Suprapubic skin (tissue), 4 donors: ENCODE results near the gene CDK11A. TPM values are rescaled to one million over a fixed set of nuclear protein-coding genes. Genes with fewer than 3 reads are reported as not detected.

Experiments used
- DNase-seq, 2 donors: peaks; one replicate each; pipeline ENCODE4 v3.0.0-alpha.2; 2019; ENCODE audit warnings: low spot score in 2 of 2
- H3K27ac ChIP-seq: fragments of 200-600 bp; sonication (generic); one replicate; pipeline ENCODE4 v1.5.1; 2019
- H3K27me3 ChIP-seq: fragments of 200-600 bp; sonication (generic); one replicate; pipeline ENCODE4 v1.5.1; 2019
- H3K36me3 ChIP-seq: fragments of 200-600 bp; sonication (generic); one replicate; pipeline ENCODE4 v1.5.1; 2019
- H3K4me1 ChIP-seq: fragments of 200-600 bp; sonication (generic); one replicate; pipeline ENCODE4 v1.5.1; 2019
- H3K4me3 ChIP-seq: fragments of 200-600 bp; sonication (generic); one replicate; pipeline ENCODE4 v1.5.1; 2019; ENCODE audit warnings: mild to moderate bottlenecking
- H3K9me3 ChIP-seq: fragments of 200-600 bp; sonication (generic); one replicate; pipeline ENCODE4 v1.5.1; 2019
- CTCF ChIP-seq, 2 donors: fragments of 200-600 bp in 1 of 2; fragments of 450-650 bp in 1 of 2; sonication (generic) in 1 of 2; IDR thresholded peaks; one replicate each; pipeline ENCODE4 v1.5.1; 2016 to 2019; ENCODE audit warnings: antibody characterized with exemption in 2 of 2, mild to moderate bottlenecking in 1 of 2, moderate library complexity in 1 of 2
- EP300 ChIP-seq: sonication (generic); formaldehyde crosslinking; IDR thresholded peaks from one replicate; pipeline ENCODE4 v1.6.1; 2017; ENCODE audit warnings: antibody characterized with exemption
- POLR2A ChIP-seq, 2 donors: fragments of 450-650 bp; IDR thresholded peaks; one replicate each; pipeline ENCODE4 v1.6.1; 2017; ENCODE audit warnings: antibody characterized with exemption in 2 of 2, mild to moderate bottlenecking in 2 of 2, moderate library complexity in 2 of 2
- POLR2AphosphoS5 ChIP-seq, 3 donors: sonication (generic); formaldehyde crosslinking; IDR thresholded peaks; one replicate each; pipeline ENCODE4 v1.6.1; 2017; ENCODE audit warnings: antibody characterized with exemption in 3 of 3
- WGBS: methylation state at CpG from one replicate; pipeline ENCODE4 v1.1.5; 2018; 5-methylcytosine and 5-hydroxymethylcytosine counted together
- total RNA-seq, 4 donors: library from RNA; depleted of rRNA; stranded (reverse); fragments of >200 nt; gene quantifications; one replicate each; pipeline ENCODE4 v1.1.0, GENCODE V29; 2016

CDK11A gene
- total RNA-seq, 4 donors from 2014 or later: 23.6 to 136 (median 53.4) TPM

DNA sequence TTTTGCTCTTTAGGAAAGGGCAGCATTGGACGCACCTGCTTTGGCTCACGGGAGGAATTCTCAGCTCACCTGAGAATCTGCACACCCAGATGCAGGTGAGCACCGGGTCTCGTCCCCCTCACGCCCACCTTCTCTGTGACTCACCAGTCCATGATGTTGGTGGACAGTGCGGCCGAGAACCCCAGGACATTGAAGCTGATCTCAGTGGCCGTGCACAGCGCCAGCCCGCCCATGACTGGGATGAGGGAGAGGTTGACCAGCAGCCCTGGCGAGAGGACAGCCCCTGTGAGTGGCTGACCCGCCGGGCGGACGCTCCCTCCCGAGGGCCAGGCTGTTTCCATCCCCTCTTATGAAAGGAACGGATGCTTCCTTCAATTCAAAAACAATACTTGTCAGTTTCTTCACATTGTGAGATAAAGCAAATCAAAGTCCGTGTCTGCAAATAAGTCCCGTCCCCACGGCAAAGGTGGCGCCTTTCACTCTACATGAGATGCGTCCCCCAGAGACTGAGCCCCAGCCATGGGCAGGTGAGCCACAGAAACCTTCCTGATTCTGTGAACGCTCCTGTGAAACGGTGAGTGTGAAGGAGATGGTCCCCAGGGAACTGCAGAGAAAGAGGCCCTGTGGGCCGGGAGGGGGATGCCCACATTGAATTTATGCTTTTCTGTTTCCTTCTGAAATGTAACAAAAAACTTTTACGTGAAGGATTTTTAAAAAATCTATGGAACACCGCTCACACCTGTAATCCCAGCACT is 52.6 kb downstream of the CDK11A start:
- Histone ChIP-seq H3K27me3 (no peaks in the 10 kb centered on the region), H3K27ac (no peak overlapping the region), H3K9me3 (no peaks in the 10 kb centered on the region), H3K4me3 (no peak overlapping the region), H3K36me3 (peaks cover 50% of the 10 kb centered on the region), H3K4me1 (no peaks in the 10 kb centered on the region)
- WGBS: 93% methylated on average over 27 of the region's 27 CpGs
- TF ChIP-seq CTCF (IDR thresholded peaks at IDR 0.05): no peak
- TF ChIP-seq POLR2A (IDR thresholded peaks at IDR 0.05): no peak
- no peak for TF ChIP-seq EP300
- TF ChIP-seq POLR2AphosphoS5 (IDR thresholded peaks at IDR 0.05): no peak
- DNase-seq: no peak

- Histone ChIP-seq H3K4me3 (no peak overlapping the region), H3K36me3 (peaks cover 56% of the 10 kb centered on the region), H3K4me1 (no peaks in the 10 kb centered on the region), H3K27ac (no peak overlapping the region), H3K9me3 (no peaks in the 10 kb centered on the region), H3K27me3 (no peaks in the 10 kb centered on the region)
- 89% methylated on average over 24 of the region's 24 CpGs for WGBS
- TF ChIP-seq POLR2A (IDR thresholded peaks at IDR 0.05) (no peak), POLR2AphosphoS5 (IDR thresholded peaks at IDR 0.05) (no peak)
- DNase-seq: peak in 1 of 2 donors; percentile 61
These were observed 53.3 kb downstream of the CDK11A start for GRCh38 chr1:1670866-1671265.

DNA sequence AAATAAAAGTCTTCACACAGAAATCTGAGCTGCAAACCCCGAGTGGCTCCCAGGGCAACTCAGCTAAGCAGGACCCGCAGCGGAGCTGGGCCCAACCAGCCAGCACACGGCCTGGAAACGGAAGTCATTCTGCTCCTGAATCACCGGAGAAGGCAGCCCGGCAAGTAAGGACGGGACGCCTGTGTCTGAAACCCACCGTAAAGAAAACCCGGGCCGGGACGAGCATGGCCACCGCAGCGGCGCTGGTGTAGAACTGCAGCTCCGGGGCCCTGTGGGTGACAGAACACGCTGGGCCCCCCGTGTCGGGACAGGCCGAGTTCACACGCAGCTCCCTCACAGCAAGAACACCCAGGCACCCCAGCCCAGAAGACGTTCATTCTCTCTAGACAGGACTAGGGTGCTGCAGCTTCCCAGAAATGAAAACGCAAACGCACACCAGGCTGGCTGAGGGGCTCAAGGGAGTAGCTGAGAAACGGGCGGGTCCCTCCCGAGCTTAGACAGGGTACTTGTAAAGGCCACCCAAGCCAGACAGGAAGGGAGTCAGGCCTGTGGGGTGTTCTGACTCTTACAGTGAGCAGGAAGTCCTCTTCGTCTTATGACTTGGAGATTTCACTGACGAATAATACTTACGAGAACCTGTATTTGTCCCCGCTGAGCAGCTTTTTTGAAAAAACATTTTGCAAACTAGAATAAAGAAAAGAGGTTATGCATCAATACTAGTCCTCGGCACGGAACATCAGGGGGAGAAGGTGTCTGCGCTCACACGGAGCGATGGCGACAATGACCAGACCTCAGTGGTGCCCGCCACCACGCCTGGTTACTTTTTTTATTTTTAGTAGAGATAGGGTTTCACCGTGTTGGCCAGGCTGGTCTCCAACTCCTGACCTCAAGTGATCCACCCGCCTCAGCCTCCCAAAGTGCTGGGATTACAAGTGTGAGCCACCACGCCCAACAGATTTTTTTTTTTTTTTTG is 54.4 kb downstream of the CDK11A start:
- H3K9me3 ChIP-seq: no peaks in the 10 kb centered on the region
- TF ChIP-seq POLR2AphosphoS5 (IDR thresholded peaks at IDR 0.05) (no peak), POLR2A (IDR thresholded peaks at IDR 0.05) (no peak), EP300 (no peak), CTCF (IDR thresholded peaks at IDR 0.05) (no peak)
- H3K36me3 ChIP-seq: peaks cover 62% of the 10 kb centered on the region
- H3K4me1 ChIP-seq: no peaks in the 10 kb centered on the region
- peak in 1 of 2 donors; percentile 54 for DNase-seq
- H3K27ac ChIP-seq: no peak overlapping the region
- H3K27me3 ChIP-seq: no peaks in the 10 kb centered on the region
- no peak overlapping the region for H3K4me3 ChIP-seq
- 93% methylated on average over 43 of the region's 43 CpGs for WGBS

DNA sequence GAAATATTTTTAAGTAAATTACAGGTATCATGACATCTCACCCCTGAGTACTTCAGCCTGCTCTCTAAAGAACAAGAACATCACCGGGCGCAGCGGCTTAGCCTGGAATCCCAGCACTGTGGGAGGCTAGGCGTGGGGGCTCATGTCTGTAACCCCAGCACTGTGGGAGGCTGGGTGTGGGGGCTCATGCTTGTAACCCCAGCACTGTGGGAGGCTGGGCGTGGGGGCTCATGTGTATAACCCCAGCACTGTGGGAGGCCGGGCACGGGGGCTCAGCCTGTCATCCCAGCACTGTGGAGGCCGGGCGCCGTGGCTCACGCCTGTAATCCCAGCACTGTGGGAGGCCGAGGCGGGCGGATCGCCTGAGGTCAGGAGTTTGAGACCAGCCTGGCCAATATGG is 57.6 kb downstream of the CDK11A start:
- H3K4me3 ChIP-seq: no peak overlapping the region
- H3K36me3 ChIP-seq: peaks cover 50% of the 10 kb centered on the region
- WGBS: 88% methylated on average over 15 of the region's 15 CpGs
- DNase-seq: peak; percentile 48 to 75
- peaks cover 6% of the 10 kb centered on the region for H3K4me1 ChIP-seq
- H3K9me3 ChIP-seq: no peaks in the 10 kb centered on the region
- H3K27ac ChIP-seq: no peak overlapping the region
- TF ChIP-seq CTCF (IDR thresholded peaks at IDR 0.05) (no peak), POLR2AphosphoS5 (IDR thresholded peaks at IDR 0.05) (no peak), EP300 (no peak), POLR2A (IDR thresholded peaks at IDR 0.05) (no peak)
- H3K27me3 ChIP-seq: no peaks in the 10 kb centered on the region

DNA sequence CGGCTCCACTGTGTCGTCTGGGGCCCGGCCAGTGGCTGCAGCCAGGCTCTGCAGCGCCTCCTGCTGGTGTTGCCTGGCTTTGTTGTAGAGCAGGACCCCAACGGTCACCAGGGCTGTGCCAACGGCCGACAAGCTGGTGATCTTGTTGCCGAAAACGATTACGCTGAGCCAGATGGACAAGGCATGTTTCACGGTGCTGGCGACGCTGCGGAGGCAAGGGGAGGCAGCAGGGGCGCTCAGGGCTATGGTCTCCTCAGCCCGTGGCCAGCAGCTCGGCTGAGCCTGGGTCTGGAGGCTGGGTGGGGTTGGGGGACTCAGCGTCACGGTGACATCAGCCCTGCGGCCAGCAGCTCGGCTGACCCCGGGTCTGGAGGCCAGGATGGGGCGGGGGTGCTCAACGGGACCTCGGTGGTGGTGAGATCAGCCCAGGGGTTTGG is 58.3 kb downstream of the CDK11A start:
- Histone ChIP-seq H3K27ac (no peak overlapping the region), H3K4me1 (peaks cover 6% of the 10 kb centered on the region), H3K9me3 (no peaks in the 10 kb centered on the region), H3K4me3 (no peak overlapping the region), H3K27me3 (no peaks in the 10 kb centered on the region), H3K36me3 (peaks cover 43% of the 10 kb centered on the region)
- WGBS: 86% methylated on average over 22 of the region's 25 CpGs
- TF ChIP-seq POLR2A (IDR thresholded peaks at IDR 0.05) (no peak), CTCF (IDR thresholded peaks at IDR 0.05) (peak in 1 of 2 donors; percentile 15), EP300 (no peak), POLR2AphosphoS5 (IDR thresholded peaks at IDR 0.05) (no peak)
- peak; percentile 57 to 67 for DNase-seq
